Esophagus squamous epithelium (tissue), 5 donors: Measurements from ENCODE around the gene RAMP1. TPM values are rescaled to one million over a fixed set of nuclear protein-coding genes. Genes with fewer than 3 reads are reported as not detected.

Experiments used
- DNase-seq: peaks from one replicate; lab custom pipeline; 2025; lab: John Stamatoyannopoulos, UW
- H3K27ac ChIP-seq, 4 donors: fragments of 200-600 bp; sonication (generic); one replicate each; pipeline ENCODE4 v1.5.1; 2016 to 2019; ENCODE audit warnings: mild to moderate bottlenecking in 1 of 4
- H3K27me3 ChIP-seq, 4 donors: fragments of 200-600 bp; sonication (generic); 1 replicate in 3 of 4; 2 replicates in 1 of 4; pipeline versions ENCODE4 v1.5.1 to v1.6.0; 2017 to 2021; ENCODE audit warnings: antibody characterized with exemption in 1 of 4
- H3K36me3 ChIP-seq, 3 donors: fragments of 200-600 bp; sonication (generic); one replicate each; pipeline ENCODE4 v1.5.1; 2016 to 2019
- H3K4me1 ChIP-seq, 3 donors: fragments of 200-600 bp; sonication (generic); one replicate each; pipeline ENCODE4 v1.5.1; 2017 to 2019
- H3K4me3 ChIP-seq, 4 donors: fragments of 200-600 bp; sonication (generic); 1 replicate in 3 of 4; 2 replicates in 1 of 4; pipeline ENCODE4 v1.5.1; 2016 to 2019; ENCODE audit warnings: mild to moderate bottlenecking in 2 of 4, moderate library complexity in 1 of 4
- H3K9me3 ChIP-seq, 3 donors: fragments of 200-600 bp; sonication (generic); one replicate each; pipeline ENCODE4 v1.5.1; 2016 to 2019
- CTCF ChIP-seq, 6 experiments: fragments of 450-650 bp in 4 of 6; fragments of 200-600 bp in 2 of 6; sonication (generic) in 2 of 6; IDR thresholded peaks; one replicate each; pipeline ENCODE4 v1.5.1; 2016 to 2019; ENCODE audit warnings: antibody characterized with exemption in 6 of 6, mild to moderate bottlenecking in 4 of 6, moderate library complexity in 4 of 6
- POLR2A ChIP-seq, 4 donors: fragments of 450-650 bp; IDR thresholded peaks; one replicate each; pipeline ENCODE4 v1.6.1; 2017; ENCODE audit warnings: antibody characterized with exemption in 4 of 4, mild to moderate bottlenecking in 4 of 4, moderate library complexity in 3 of 4
- WGBS, 2 donors: methylation state at CpG; one replicate each; pipeline ENCODE4 v1.1.5; 2018; 5-methylcytosine and 5-hydroxymethylcytosine counted together
- intact Hi-C: fragments of 100-400 bp; cut with DNase I; formaldehyde crosslinking; loops from one replicate; pipeline ENCODE4 v1.15.0; 2022
- total RNA-seq, 4 donors: library from RNA; depleted of rRNA; stranded (reverse); fragments of >200 nt; gene quantifications; one replicate each; pipeline ENCODE4 v1.1.0, GENCODE V29; 2016
- donor health status: DM: yes; HTN: yes; CAD: no.

The RAMP1 gene
- total RNA-seq, 4 donors from 2014 or later: 0.76 to 11.3 (median 4.0) TPM

- Histone ChIP-seq H3K4me1 (no peaks in the 10 kb centered on the region), H3K4me3 (no peak overlapping the region), H3K9me3 (no peaks in the 10 kb centered on the region), H3K27ac (no peak overlapping the region), H3K36me3 (no peaks in the 10 kb centered on the region), H3K27me3 (no peaks in the 10 kb centered on the region)
- no peak for DNase-seq
- no peak for TF ChIP-seq CTCF (IDR thresholded peaks at IDR 0.05)
- TF ChIP-seq POLR2A (IDR thresholded peaks at IDR 0.05): no peak
- 71 to 91% methylated on average over 5 to 8 of the region's 28 CpGs for WGBS, 2 donors
- intact Hi-C loops: no loop called here
Measured at GRCh38 chr2:237912271-237913192, 53.1 kb downstream of the RAMP1 start.

GRCh38 chr2:237913193-237913917 is 53.9 kb downstream of the RAMP1 start:
- Histone ChIP-seq H3K27me3 (no peaks in the 10 kb centered on the region), H3K4me1 (no peaks in the 10 kb centered on the region), H3K27ac (no peak overlapping the region), H3K4me3 (no peak overlapping the region), H3K9me3 (no peaks in the 10 kb centered on the region), H3K36me3 (no peaks in the 10 kb centered on the region)
- 89 to 100% methylated on average over 8 of the region's 26 CpGs for WGBS, 2 donors
- TF ChIP-seq CTCF (IDR thresholded peaks at IDR 0.05) (no peak), POLR2A (IDR thresholded peaks at IDR 0.05) (no peak)
- intact Hi-C loops: no loop called here
- DNase-seq: no peak

- WGBS, 2 donors: 75 to 84% methylated on average over 5 to 9 of the region's 10 CpGs
- no peak for DNase-seq
- intact Hi-C loops: no loop called here
- Histone ChIP-seq H3K27ac (no peak overlapping the region), H3K9me3 (no peaks in the 10 kb centered on the region), H3K4me1 (peaks cover 0 to 5% (median 0%) of the 10 kb centered on the region in 3 donors), H3K36me3 (no peaks in the 10 kb centered on the region), H3K4me3 (no peak overlapping the region), H3K27me3 (no peaks in the 10 kb centered on the region)
- TF ChIP-seq POLR2A (IDR thresholded peaks at IDR 0.05) (no peak), CTCF (IDR thresholded peaks at IDR 0.05) (no peak)
Measured at GRCh38 chr2:237915576-237915975, 56.2 kb downstream of the RAMP1 start.

GRCh38 chr2:237916296-237916695 is 56.9 kb downstream of the RAMP1 start:
- WGBS, 2 donors: 86 to 97% methylated on average over 12 to 13 of the region's 13 CpGs
- intact Hi-C loops: no loop called here

More at GRCh38 chr2:237916296-237916695, 56.9 kb downstream of the RAMP1 start:
- no peaks in the 10 kb centered on the region for H3K36me3 ChIP-seq
- TF ChIP-seq POLR2A (IDR thresholded peaks at IDR 0.05) (no peak), CTCF (IDR thresholded peaks at IDR 0.05) (no peak)
- no peak for DNase-seq
- H3K4me1 ChIP-seq: peaks cover 0 to 5% (median 0%) of the 10 kb centered on the region in 3 donors
- no peaks in the 10 kb centered on the region for H3K9me3 ChIP-seq
- no peak overlapping the region for H3K27ac ChIP-seq
- no peaks in the 10 kb centered on the region for H3K27me3 ChIP-seq
- no peak overlapping the region for H3K4me3 ChIP-seq
